KMS-11 (cell line): ENCODE measurements around the gene CORO2B.
A peak's percentile ranks its signal among the peaks of the same experiment; 100 is the strongest.

Experiments used
- H2AFZ ChIP-seq: fragments of 200-600 bp; sonication (generic); 2 replicates; pipeline ENCODE4 v1.6.1; 2016; ENCODE audit warnings: antibody characterized with exemption, mixed run types, low read depth
- H3K27ac ChIP-seq: fragments of 200-600 bp; sonication (generic); 2 replicates; pipeline ENCODE4 v1.6.1; 2016; ENCODE audit warnings: mild to moderate bottlenecking, mixed run types
- H3K27me3 ChIP-seq: fragments of 200-600 bp; sonication (generic); 2 replicates; pipeline ENCODE4 v1.6.1; 2017; ENCODE audit warnings: mild to moderate bottlenecking, low read depth, mixed run types, moderate library complexity; ENCODE audit not compliant: insufficient read depth
- H3K36me3 ChIP-seq: fragments of 200-600 bp; sonication (generic); 2 replicates; pipeline ENCODE4 v1.6.1; 2017; ENCODE audit warnings: mild to moderate bottlenecking, mixed run types; ENCODE audit not compliant: insufficient read depth
- H3K4me1 ChIP-seq: fragments of 200-600 bp; sonication (generic); 2 replicates; pipeline ENCODE4 v1.6.1; 2016; ENCODE audit warnings: mild to moderate bottlenecking, low read depth, mixed run types; ENCODE audit not compliant: poor library complexity, severe bottlenecking
- H3K4me2 ChIP-seq: fragments of 200-600 bp; sonication (generic); 2 replicates; pipeline ENCODE4 v1.7.0; 2016; ENCODE audit warnings: mild to moderate bottlenecking, mixed run types
- H3K4me3 ChIP-seq: fragments of 200-600 bp; sonication (generic); IDR thresholded peaks from 2 replicates; pipeline ENCODE4 v1.6.1; 2017; ENCODE audit warnings: low read depth, low read length, mixed read lengths; ENCODE audit not compliant: insufficient read depth
- H3K79me2 ChIP-seq: fragments of 200-600 bp; sonication (generic); 2 replicates; pipeline ENCODE4 v1.6.1; 2016; ENCODE audit warnings: low read depth, mixed run types; ENCODE audit not compliant: insufficient read depth
- H3K9ac ChIP-seq: fragments of 200-600 bp; sonication (generic); 2 replicates; pipeline ENCODE4 v1.6.1; 2016; ENCODE audit warnings: mild to moderate bottlenecking, mixed run types
- H4K20me1 ChIP-seq: fragments of 200-600 bp; sonication (generic); 2 replicates; pipeline ENCODE4 v1.6.1; 2016; ENCODE audit warnings: mild to moderate bottlenecking, mixed run types; ENCODE audit not compliant: insufficient read depth
- TF ChIP-seq, protein P1 (sequence below): fragments of 200-600 bp; sonication (generic); conservative IDR thresholded peaks from 2 replicates; pipeline ENCODE4 v1.6.1; 2017; ENCODE audit warnings: low read depth, mild to moderate bottlenecking, antibody characterized with exemption, low read length, moderate library complexity, mixed read lengths

The CORO2B gene

DNA sequence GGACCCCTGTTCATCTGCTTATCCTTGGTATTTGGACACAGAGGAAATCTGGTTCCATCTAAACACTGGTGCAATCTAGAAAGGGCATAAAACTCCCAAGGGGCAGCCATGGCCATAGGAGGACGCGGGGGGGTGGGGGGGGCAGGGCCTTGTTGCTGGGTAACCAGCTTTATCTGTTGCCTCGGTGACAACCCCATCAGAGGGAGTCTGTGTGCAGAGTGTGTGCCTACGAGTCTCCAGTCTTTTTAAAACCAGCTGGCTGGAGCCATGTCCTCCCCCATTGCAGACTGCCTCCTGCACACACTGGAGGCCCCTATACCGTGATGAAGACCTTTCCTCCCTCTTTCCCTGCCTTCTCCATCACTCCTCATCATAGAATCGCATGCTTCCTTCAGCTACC is 26.4 kb upstream of the CORO2B start:
- Histone ChIP-seq H3K4me3 (no peak overlapping the region), H2AFZ (no peak overlapping the region), H3K9ac (no peak overlapping the region), H3K36me3 (no peaks in the 10 kb centered on the region), H3K79me2 (no peaks in the 10 kb centered on the region), H3K27ac (no peak overlapping the region), H3K4me1 (no peaks in the 10 kb centered on the region), H3K4me2 (no peak overlapping the region), H4K20me1 (no peaks in the 10 kb centered on the region), H3K27me3 (no peaks in the 10 kb centered on the region)
- TF ChIP-seq, protein P1, sequence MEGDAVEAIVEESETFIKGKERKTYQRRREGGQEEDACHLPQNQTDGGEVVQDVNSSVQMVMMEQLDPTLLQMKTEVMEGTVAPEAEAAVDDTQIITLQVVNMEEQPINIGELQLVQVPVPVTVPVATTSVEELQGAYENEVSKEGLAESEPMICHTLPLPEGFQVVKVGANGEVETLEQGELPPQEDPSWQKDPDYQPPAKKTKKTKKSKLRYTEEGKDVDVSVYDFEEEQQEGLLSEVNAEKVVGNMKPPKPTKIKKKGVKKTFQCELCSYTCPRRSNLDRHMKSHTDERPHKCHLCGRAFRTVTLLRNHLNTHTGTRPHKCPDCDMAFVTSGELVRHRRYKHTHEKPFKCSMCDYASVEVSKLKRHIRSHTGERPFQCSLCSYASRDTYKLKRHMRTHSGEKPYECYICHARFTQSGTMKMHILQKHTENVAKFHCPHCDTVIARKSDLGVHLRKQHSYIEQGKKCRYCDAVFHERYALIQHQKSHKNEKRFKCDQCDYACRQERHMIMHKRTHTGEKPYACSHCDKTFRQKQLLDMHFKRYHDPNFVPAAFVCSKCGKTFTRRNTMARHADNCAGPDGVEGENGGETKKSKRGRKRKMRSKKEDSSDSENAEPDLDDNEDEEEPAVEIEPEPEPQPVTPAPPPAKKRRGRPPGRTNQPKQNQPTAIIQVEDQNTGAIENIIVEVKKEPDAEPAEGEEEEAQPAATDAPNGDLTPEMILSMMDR = no peak

DNA sequence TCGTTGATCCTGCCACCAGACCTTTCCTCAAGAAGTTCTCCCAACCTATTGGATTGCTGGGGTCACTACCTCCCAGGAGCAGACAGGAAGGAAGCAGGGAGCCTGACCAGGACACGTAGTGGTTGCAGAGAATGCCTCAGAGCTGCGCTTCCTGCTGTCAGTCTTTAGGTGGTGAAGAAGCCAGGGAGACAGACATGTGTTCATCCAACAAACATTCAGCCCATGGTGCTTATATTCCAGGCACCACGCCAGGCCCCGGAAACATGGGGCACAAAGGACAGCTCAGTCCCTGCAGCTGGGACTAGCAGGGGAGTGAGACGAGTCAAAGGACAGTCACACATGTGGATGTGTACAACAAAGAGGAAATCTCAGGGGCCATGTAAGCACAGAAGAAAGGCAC is 26.0 kb upstream of the CORO2B start:
- Histone ChIP-seq H3K9ac (no peak overlapping the region), H3K79me2 (no peaks in the 10 kb centered on the region), H2AFZ (no peak overlapping the region), H3K4me2 (no peak overlapping the region), H3K4me1 (no peaks in the 10 kb centered on the region), H3K36me3 (no peaks in the 10 kb centered on the region), H3K27ac (no peak overlapping the region), H3K27me3 (no peaks in the 10 kb centered on the region), H4K20me1 (no peaks in the 10 kb centered on the region), H3K4me3 (no peak overlapping the region)
- TF ChIP-seq, protein P1 = no peak

DNA sequence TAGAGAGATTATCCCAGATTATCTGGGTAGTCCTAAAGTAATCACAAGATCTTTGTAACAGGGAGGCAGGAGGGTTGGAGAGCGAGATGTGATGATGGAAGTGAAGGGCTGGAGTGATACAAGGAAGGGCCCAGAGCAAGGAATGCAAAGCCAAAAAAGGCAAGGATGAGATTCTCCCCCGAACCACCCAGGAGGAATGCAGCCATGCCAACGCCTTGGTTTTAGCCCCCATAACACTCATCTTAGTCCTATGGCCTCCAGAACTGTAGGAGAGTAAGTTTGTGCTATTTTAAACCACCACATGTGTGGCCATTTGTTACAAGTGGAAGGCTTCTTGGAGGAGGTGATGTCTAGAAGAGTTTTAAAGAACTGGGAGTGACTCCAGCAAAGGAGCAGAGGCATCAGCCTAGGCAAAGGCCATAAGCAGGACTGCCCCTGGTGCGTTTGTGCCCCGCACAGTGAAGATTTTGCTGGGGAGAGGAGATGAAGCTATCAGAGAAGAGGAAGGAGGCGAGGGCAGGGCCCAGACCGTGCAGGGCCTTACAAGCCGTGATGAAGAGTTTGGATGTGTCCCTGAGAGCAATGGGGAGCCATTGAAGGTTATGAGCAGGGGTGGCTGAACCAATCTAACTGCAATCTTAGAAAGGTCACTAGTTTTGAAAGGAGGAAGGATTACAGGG is 25.3 kb upstream of the CORO2B start:
- Histone ChIP-seq H3K36me3 (no peaks in the 10 kb centered on the region), H3K79me2 (no peaks in the 10 kb centered on the region), H3K4me1 (no peaks in the 10 kb centered on the region), H3K9ac (no peak overlapping the region), H2AFZ (no peak overlapping the region), H3K4me3 (no peak overlapping the region), H3K27me3 (no peaks in the 10 kb centered on the region), H4K20me1 (no peaks in the 10 kb centered on the region), H3K4me2 (no peak overlapping the region), H3K27ac (no peak overlapping the region)
- TF ChIP-seq, protein P1 = no peak

DNA sequence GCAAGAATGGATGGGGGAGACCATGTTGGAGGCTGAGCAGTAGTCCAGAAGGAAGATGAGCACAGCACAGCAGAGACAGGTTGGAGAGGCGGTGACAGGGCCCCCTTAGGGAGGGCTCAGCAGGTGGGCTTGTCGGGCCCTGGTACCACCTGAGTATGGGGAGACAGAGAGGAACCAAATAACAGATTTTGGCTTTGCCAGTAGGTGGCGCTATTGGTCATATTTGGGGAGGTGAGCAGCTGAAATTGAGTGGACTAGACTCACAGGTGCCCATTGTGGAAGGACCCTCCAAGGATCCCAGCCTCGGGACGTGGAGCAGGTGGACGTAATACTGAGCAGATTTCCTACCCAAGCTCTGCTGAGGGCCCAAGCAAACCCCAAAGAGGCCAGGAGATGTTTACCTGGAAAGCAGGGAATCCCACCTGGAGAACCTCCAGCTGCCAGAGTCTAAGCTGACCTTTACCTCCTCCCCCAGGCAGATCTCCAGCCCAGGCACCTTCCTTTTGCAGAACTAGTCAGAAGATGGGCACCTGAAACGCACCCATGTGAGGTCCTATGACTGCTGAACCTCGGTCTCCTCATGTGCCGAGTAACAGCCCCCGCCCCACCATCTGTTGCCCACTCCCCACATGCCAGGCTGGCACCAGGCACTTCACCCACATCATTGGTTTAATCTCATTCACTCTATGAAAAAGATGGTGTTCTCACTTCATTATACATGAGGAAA is 24.6 kb upstream of the CORO2B start:
- Histone ChIP-seq H3K27ac (no peak overlapping the region), H2AFZ (no peak overlapping the region), H4K20me1 (no peaks in the 10 kb centered on the region), H3K4me3 (no peak overlapping the region), H3K9ac (no peak overlapping the region), H3K36me3 (no peaks in the 10 kb centered on the region), H3K4me2 (no peak overlapping the region), H3K27me3 (no peaks in the 10 kb centered on the region), H3K4me1 (no peaks in the 10 kb centered on the region), H3K79me2 (no peaks in the 10 kb centered on the region)
- TF ChIP-seq, protein P1 = peak; percentile 79
